GM12878 (cell line): ENCODE data around the gene MST1R. TPM values are rescaled to one million over a fixed set of nuclear protein-coding genes. Genes with fewer than 3 reads are reported as not detected.

Experiments
- CHD2 ChIP-seq: IDR thresholded peaks from 2 replicates; pipeline ENCODE4 v1.6.1; 2011; ENCODE audit warnings: low read depth, low read length, improper control_type of control experiment, borderline replicate concordance
- ELK1 ChIP-seq: IDR thresholded peaks from 2 replicates; pipeline ENCODE4 v1.6.1; 2012; ENCODE audit warnings: low read depth, low read length, improper control_type of control experiment
- JUNB ChIP-seq: IDR thresholded peaks from 2 replicates; pipeline ENCODE4 v1.6.1; 2016; ENCODE audit warnings: antibody characterized with exemption, mild to moderate bottlenecking
- NFYB ChIP-seq: IDR thresholded peaks from 2 replicates; pipeline ENCODE4 v1.6.1; 2011; ENCODE audit warnings: low read depth, mild to moderate bottlenecking, low read length, improper control_type of control experiment, moderate library complexity; ENCODE audit not compliant: insufficient read depth
- SMAD5 ChIP-seq: IDR thresholded peaks from 2 replicates; pipeline ENCODE4 v1.6.1; 2016; ENCODE audit warnings: antibody characterized with exemption, low read depth
- SREBF2 ChIP-seq: IDR thresholded peaks from 2 replicates; pipeline ENCODE4 v1.6.1; 2012; ENCODE audit warnings: mild to moderate bottlenecking, low read length
- TBL1XR1 ChIP-seq: IDR thresholded peaks from 2 replicates; pipeline ENCODE4 v1.6.1; 2012; ENCODE audit warnings: low read depth, low read length, improper control_type of control experiment
- polyA plus RNA-seq, 11 experiments: library from polyadenylated mRNA; depleted of rRNA in 4 of 11; unstranded in 6 of 11; stranded (reverse) in 5 of 11; fragments of >200 nt; fragmentation: Nextera tagmentation in 4 of 11; fragmentation: Illumina TruSeq in 1 of 11; extraction: Ambion mirVana in 4 of 11; extraction: Trizol in 1 of 11; gene quantifications; 1 replicate in 1 of 11; 2 replicates in 10 of 11; pipeline versions ENCODE4 v1.2.1 to v1.2.3, GENCODE V29; 2011 to 2016; ENCODE audit warnings: inconsistent platforms in 2 of 11, missing spikeins in 2 of 11, low read depth in 1 of 11
- total RNA-seq, 4 experiments: library from RNA; depleted of rRNA in 3 of 4; stranded (reverse); fragments of >200 nt in 3 of 4; fragmentation: Illumina TruSeq in 1 of 4; extraction: Trizol in 1 of 4; gene quantifications; 2 replicates each; pipeline versions ENCODE4 v1.2.1 to v1.2.3, GENCODE V29; 2013 to 2021
- TF ChIP-seq, protein P1 (sequence below): IDR thresholded peaks from 2 replicates; pipeline ENCODE4 v1.6.1; 2011; ENCODE audit warnings: low read depth, low read length, improper control_type of control experiment, borderline replicate concordance
- TF ChIP-seq, protein P2 (sequence below): IDR thresholded peaks from 2 replicates; pipeline ENCODE4 v1.6.1; 2012; ENCODE audit warnings: low read depth, low read length, improper control_type of control experiment
- TF ChIP-seq, protein P3 (sequence below): fragments of 450-650 bp; IDR thresholded peaks from 2 replicates; pipeline ENCODE4 v1.6.1; 2017; ENCODE audit warnings: mild to moderate bottlenecking, moderate library complexity

The MST1R gene
- total and polyA plus RNA-seq, 10 of the 15 experiments (the other 5 are each of a cell fraction or from before 2014, with no cell fraction given): 0.40 to 5.6 (median 1.2) TPM

GRCh38 chr3:49856181-49857005 lies 47.3 kb downstream of the MST1R start, which contains the start of gene TRAIP (continued):
- TF ChIP-seq, protein P1, sequence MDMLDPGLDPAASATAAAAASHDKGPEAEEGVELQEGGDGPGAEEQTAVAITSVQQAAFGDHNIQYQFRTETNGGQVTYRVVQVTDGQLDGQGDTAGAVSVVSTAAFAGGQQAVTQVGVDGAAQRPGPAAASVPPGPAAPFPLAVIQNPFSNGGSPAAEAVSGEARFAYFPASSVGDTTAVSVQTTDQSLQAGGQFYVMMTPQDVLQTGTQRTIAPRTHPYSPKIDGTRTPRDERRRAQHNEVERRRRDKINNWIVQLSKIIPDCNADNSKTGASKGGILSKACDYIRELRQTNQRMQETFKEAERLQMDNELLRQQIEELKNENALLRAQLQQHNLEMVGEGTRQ: no peak
- peak; percentile 78 for TF ChIP-seq ELK1
- TF ChIP-seq JUNB: no peak
- TF ChIP-seq SMAD5: no peak
- TF ChIP-seq SREBF2: peak; percentile 36; the same call in 1 of the 2 replicates
- peak; percentile 82 for TF ChIP-seq CHD2
- TF ChIP-seq, protein P2, sequence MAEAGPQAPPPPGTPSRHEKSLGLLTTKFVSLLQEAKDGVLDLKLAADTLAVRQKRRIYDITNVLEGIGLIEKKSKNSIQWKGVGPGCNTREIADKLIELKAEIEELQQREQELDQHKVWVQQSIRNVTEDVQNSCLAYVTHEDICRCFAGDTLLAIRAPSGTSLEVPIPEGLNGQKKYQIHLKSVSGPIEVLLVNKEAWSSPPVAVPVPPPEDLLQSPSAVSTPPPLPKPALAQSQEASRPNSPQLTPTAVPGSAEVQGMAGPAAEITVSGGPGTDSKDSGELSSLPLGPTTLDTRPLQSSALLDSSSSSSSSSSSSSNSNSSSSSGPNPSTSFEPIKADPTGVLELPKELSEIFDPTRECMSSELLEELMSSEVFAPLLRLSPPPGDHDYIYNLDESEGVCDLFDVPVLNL: peak; percentile 97
- TF ChIP-seq, protein P3, sequence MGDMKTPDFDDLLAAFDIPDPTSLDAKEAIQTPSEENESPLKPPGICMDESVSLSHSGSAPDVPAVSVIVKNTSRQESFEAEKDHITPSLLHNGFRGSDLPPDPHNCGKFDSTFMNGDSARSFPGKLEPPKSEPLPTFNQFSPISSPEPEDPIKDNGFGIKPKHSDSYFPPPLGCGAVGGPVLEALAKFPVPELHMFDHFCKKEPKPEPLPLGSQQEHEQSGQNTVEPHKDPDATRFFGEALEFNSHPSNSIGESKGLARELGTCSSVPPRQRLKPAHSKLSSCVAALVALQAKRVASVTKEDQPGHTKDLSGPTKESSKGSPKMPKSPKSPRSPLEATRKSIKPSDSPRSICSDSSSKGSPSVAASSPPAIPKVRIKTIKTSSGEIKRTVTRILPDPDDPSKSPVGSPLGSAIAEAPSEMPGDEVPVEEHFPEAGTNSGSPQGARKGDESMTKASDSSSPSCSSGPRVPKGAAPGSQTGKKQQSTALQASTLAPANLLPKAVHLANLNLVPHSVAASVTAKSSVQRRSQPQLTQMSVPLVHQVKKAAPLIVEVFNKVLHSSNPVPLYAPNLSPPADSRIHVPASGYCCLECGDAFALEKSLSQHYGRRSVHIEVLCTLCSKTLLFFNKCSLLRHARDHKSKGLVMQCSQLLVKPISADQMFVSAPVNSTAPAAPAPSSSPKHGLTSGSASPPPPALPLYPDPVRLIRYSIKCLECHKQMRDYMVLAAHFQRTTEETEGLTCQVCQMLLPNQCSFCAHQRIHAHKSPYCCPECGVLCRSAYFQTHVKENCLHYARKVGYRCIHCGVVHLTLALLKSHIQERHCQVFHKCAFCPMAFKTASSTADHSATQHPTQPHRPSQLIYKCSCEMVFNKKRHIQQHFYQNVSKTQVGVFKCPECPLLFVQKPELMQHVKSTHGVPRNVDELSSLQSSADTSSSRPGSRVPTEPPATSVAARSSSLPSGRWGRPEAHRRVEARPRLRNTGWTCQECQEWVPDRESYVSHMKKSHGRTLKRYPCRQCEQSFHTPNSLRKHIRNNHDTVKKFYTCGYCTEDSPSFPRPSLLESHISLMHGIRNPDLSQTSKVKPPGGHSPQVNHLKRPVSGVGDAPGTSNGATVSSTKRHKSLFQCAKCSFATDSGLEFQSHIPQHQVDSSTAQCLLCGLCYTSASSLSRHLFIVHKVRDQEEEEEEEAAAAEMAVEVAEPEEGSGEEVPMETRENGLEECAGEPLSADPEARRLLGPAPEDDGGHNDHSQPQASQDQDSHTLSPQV: no peak
- TF ChIP-seq NFYB: peak; percentile 32; the same call in 1 of the 2 replicates
- TF ChIP-seq TBL1XR1: no peak
